IPS DF 19.7 (cell line): ENCODE measurements around the gene APRT.

ENCODE experiments used
- DNase-seq: peaks from one replicate; pipeline ENCODE4 v3.0.0-alpha.2; 2013; ENCODE audit warnings: low read depth, low spot score

Gene APRT

GRCh38 chr16:88811769-88812512, at the start of gene APRT:
APRT (minus strand) TSS chr16:88811928; CDS start chr16:88811899, 29 bp downstream.
- peak; percentile 56 for DNase-seq

- DNase-seq = no peak
Measured at GRCh38 chr16:88861359-88861758, 49.6 kb upstream of the APRT start.

- no peak for DNase-seq
Measured at GRCh38 chr16:88859381-88860091, 47.8 kb upstream of the APRT start.

GRCh38 chr16:88857728-88858339, 46.1 kb upstream of the APRT start:
- DNase-seq = no peak

GRCh38 chr16:88856828-88857727, 45.4 kb upstream of the APRT start, which contains the start of the genes GALNS and TRAPPC2L:
GALNS (minus strand) TSS chr16:88856947; CDS start chr16:88856877, 70 bp downstream.
TRAPPC2L (plus strand) TSS chr16:88857127; CDS start chr16:88857151, 24 bp downstream.
- no peak for DNase-seq

- no peak for DNase-seq
Measured at GRCh38 chr16:88856122-88856827, 44.5 kb upstream of the APRT start.

- no peak for DNase-seq
Measured at GRCh38 chr16:88855736-88856121, 44.0 kb upstream of the APRT start.

- no peak for DNase-seq
Measured at GRCh38 chr16:88855176-88855575, 43.4 kb upstream of the APRT start.

- no peak for DNase-seq
Measured at GRCh38 chr16:88854306-88855111, 42.8 kb upstream of the APRT start.

GRCh38 chr16:88853325-88853941, 41.7 kb upstream of the APRT start:
- no peak for DNase-seq

- no peak for DNase-seq
Measured at GRCh38 chr16:88851616-88852015, 39.9 kb upstream of the APRT start.

GRCh38 chr16:88850531-88851199, 38.9 kb upstream of the APRT start:
- DNase-seq = no peak

- no peak for DNase-seq
Measured at GRCh38 chr16:88848557-88848956, 36.8 kb upstream of the APRT start.

GRCh38 chr16:88847654-88848053, 35.9 kb upstream of the APRT start:
- DNase-seq = no peak

GRCh38 chr16:88846088-88846487, 34.4 kb upstream of the APRT start:
- no peak for DNase-seq

GRCh38 chr16:88844419-88845036, 32.8 kb upstream of the APRT start:
- DNase-seq = no peak

GRCh38 chr16:88843256-88843655, 31.5 kb upstream of the APRT start:
- DNase-seq = no peak

GRCh38 chr16:88842806-88843205, 31.1 kb upstream of the APRT start:
- no peak for DNase-seq
